Measurements from ENCODE around the gene HSBP1.

DNA sequence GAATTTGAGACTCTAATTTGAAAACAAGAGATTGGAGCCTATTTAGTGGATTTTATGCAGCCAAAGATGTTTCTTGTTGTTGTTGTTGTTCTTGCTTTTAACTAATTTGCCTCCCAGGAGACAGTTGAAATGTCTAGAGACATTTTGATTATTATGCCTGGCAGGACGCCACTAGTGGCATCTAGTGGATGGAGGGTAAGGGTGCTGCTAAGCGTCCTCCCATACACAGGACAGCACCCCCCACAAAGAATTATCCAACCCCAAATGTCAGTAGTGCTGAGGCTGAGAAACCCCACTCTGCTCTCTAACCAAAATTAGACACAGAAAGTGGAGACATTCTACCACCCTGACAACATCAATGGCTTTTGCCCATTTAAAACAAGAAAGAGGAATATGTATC is 15.4 kb upstream of the HSBP1 start:
- TF ChIP-seq, protein P1, sequence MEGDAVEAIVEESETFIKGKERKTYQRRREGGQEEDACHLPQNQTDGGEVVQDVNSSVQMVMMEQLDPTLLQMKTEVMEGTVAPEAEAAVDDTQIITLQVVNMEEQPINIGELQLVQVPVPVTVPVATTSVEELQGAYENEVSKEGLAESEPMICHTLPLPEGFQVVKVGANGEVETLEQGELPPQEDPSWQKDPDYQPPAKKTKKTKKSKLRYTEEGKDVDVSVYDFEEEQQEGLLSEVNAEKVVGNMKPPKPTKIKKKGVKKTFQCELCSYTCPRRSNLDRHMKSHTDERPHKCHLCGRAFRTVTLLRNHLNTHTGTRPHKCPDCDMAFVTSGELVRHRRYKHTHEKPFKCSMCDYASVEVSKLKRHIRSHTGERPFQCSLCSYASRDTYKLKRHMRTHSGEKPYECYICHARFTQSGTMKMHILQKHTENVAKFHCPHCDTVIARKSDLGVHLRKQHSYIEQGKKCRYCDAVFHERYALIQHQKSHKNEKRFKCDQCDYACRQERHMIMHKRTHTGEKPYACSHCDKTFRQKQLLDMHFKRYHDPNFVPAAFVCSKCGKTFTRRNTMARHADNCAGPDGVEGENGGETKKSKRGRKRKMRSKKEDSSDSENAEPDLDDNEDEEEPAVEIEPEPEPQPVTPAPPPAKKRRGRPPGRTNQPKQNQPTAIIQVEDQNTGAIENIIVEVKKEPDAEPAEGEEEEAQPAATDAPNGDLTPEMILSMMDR (conservative IDR thresholded peaks at IDR 0.05; ENCODE audit: low read depth, low read length), result no peak
- TF ChIP-seq, protein P2, sequence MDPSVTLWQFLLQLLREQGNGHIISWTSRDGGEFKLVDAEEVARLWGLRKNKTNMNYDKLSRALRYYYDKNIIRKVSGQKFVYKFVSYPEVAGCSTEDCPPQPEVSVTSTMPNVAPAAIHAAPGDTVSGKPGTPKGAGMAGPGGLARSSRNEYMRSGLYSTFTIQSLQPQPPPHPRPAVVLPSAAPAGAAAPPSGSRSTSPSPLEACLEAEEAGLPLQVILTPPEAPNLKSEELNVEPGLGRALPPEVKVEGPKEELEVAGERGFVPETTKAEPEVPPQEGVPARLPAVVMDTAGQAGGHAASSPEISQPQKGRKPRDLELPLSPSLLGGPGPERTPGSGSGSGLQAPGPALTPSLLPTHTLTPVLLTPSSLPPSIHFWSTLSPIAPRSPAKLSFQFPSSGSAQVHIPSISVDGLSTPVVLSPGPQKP (IDR thresholded peaks at IDR 0.05; ENCODE audit: borderline replicate concordance, low read depth, low read length), result no peak
- TF ChIP-seq POLR2A (IDR thresholded peaks at IDR 0.05; ENCODE audit: low read depth, low read length) (no peak), MAFK (IDR thresholded peaks at IDR 0.05; ENCODE audit: low read depth, low read length) (no peak), RAD21 (IDR thresholded peaks at IDR 0.05; ENCODE audit: low read length) (no peak)
- TF ChIP-seq, protein P3, sequence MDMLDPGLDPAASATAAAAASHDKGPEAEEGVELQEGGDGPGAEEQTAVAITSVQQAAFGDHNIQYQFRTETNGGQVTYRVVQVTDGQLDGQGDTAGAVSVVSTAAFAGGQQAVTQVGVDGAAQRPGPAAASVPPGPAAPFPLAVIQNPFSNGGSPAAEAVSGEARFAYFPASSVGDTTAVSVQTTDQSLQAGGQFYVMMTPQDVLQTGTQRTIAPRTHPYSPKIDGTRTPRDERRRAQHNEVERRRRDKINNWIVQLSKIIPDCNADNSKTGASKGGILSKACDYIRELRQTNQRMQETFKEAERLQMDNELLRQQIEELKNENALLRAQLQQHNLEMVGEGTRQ (IDR thresholded peaks at IDR 0.05; ENCODE audit: low read depth, low read length), result no peak
